ENCODE data around the gene KRT222.

GRCh38 chr17:40637931-40638330, 27.0 kb downstream of the KRT222 start:
- no peak for TF ChIP-seq CTCF (IDR thresholded peaks at IDR 0.05; ENCODE audit: low read length)
- no peak for TF ChIP-seq EZH2 (IDR thresholded peaks at IDR 0.05; ENCODE audit: borderline replicate concordance, low read length)

Data from OCI-LY1 (cell line).